RWPE1 (cell line): ENCODE measurements around the gene ABHD12B.
"Not testable (repeated sequence)": the region's sequence is repeated elsewhere in the genome, so short reads cannot be mapped to it uniquely, and the experiment has no call there.

Experiments used
- CTCF ChIA-PET: fragments of 350-600 bp; sonication (Branson Sonifier 250); formaldehyde crosslinking; extraction: SDS; loops from one replicate; lab custom pipeline; 2021; lab: Yijun Ruan, JAX
- POLR2A ChIA-PET: fragments of 400-600 bp; formaldehyde crosslinking; extraction: SDS; loops from one replicate; lab custom pipeline; 2020; ENCODE audit warnings: antibody characterized with exemption; ENCODE audit not compliant: low non-redundant PET; lab: Yijun Ruan, JAX
- DNase-seq: peaks from one replicate; pipeline ENCODE4 v3.0.0; 2012; ENCODE audit warnings: low spot score
- H3K27ac ChIP-seq: fragments of 450-650 bp; 2 replicates; pipeline ENCODE4 v1.5.1; 2017
- CTCF ChIP-seq: fragments of 450-650 bp; conservative IDR thresholded peaks from 2 replicates; pipeline ENCODE4 v1.5.1; 2017; ENCODE audit warnings: low read depth, mild to moderate bottlenecking

ABHD12B gene

GRCh38 chr14:50936882-50937281 lies 65.0 kb downstream of the ABHD12B start:
- no peak for DNase-seq
- CTCF ChIA-PET = no interaction called here
- no peak for TF ChIP-seq CTCF
- H3K27ac ChIP-seq = peak overlapping the region; percentile 77
- POLR2A ChIA-PET = no interaction called here

GRCh38 chr14:50937325-50937724 lies 65.5 kb downstream of the ABHD12B start:
- ChIA-PET POLR2A (no interaction called here), CTCF (no interaction called here)
- no peak for TF ChIP-seq CTCF
- DNase-seq = peak; percentile 59
- no peak overlapping the region for H3K27ac ChIP-seq

- ChIA-PET CTCF (no interaction called here), POLR2A (no interaction called here)
- no peak for DNase-seq
- TF ChIP-seq CTCF = no peak
- H3K27ac ChIP-seq = peak overlapping the region; percentile 74
Observed at GRCh38 chr14:50937800-50938199, 65.9 kb downstream of the ABHD12B start.

- POLR2A ChIA-PET = no interaction called here
- no peak for DNase-seq
- CTCF ChIA-PET = interaction anchor here (0.6 to 0.7 kb wide), 2 partner anchors 78 to 79 kb away, joined by 3 to 4 read pairs; no protein-coding TSS in a partner anchor
- H3K27ac ChIP-seq = peak overlapping the region; percentile 14; the same call in 1 of the 2 replicates
- no peak for TF ChIP-seq CTCF
Observed at GRCh38 chr14:50941151-50941550, 69.3 kb downstream of the ABHD12B start.

GRCh38 chr14:50941638-50942037 lies 69.8 kb downstream of the ABHD12B start:
- POLR2A ChIA-PET, DNase-seq, CTCF ChIA-PET: not testable (repeated sequence)
- H3K27ac ChIP-seq = peak overlapping the region; percentile 14; the same call in 1 of the 2 replicates

GRCh38 chr14:50943261-50943942 lies 71.5 kb downstream of the ABHD12B start:
- no peak for TF ChIP-seq CTCF
- peak; percentile 48 for DNase-seq
- CTCF ChIA-PET = interaction anchor here (1.4 kb wide), 1 partner anchor 12 kb away, joined by 6 read pairs; no protein-coding TSS in a partner anchor
- peak overlapping the region; percentile 93 for H3K27ac ChIP-seq
- POLR2A ChIA-PET = no interaction called here
